ENCODE data around the gene DNAJB8. TPM values are rescaled to one million over a fixed set of nuclear protein-coding genes. Genes with fewer than 3 reads are reported as not detected.

The DNAJB8 gene
- total RNA-seq, 1 donor from 2014 or later: not detected

DNA sequence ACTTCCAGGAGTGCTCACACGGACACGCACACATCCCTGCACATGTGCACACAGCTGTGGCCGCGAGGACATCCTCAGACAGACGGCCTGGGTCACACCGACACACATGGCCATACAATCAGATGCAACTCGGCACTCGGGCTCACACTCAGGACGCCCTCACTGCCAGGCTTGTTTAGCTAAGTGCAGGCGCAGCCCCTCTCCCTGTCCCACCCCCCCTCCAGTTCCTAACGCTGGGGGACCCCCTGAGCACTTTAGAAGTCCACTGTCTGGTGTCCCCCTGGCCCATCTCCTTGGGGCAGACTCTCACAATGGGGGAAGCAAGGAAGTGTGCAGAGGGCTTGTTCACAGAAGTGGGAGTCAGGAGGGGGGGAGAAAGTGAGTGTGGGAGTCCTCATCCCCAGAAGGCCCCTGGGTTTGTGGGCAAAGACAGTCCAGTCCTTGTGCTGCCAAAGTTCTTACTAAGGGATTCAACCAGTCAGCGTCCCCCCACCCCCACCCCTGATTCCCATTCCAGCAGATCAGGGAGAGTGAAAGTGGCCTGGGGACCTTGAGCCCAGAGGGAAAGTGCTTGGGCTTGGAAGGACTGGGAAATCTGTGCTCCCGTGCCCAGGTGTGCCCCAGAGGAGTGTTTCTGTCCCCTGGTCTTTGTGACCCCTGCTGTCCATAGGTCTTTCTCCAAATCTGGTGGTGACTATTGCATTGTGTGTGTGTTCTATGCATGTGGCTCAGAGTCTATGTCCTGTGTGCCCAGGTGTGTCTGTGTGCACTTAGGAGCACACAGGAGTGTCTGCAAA is 27.1 kb upstream of the DNAJB8 start:
- no peak for DNase-seq

- no peak for DNase-seq
Observed at GRCh38 chr3:128492671-128493569, 26.2 kb upstream of the DNAJB8 start, which contains the start of gene GATA2. Gene GATA2 (minus strand): TSS chr3:128493201. CDS start chr3:128487031, 6,170 bp downstream.

DNA sequence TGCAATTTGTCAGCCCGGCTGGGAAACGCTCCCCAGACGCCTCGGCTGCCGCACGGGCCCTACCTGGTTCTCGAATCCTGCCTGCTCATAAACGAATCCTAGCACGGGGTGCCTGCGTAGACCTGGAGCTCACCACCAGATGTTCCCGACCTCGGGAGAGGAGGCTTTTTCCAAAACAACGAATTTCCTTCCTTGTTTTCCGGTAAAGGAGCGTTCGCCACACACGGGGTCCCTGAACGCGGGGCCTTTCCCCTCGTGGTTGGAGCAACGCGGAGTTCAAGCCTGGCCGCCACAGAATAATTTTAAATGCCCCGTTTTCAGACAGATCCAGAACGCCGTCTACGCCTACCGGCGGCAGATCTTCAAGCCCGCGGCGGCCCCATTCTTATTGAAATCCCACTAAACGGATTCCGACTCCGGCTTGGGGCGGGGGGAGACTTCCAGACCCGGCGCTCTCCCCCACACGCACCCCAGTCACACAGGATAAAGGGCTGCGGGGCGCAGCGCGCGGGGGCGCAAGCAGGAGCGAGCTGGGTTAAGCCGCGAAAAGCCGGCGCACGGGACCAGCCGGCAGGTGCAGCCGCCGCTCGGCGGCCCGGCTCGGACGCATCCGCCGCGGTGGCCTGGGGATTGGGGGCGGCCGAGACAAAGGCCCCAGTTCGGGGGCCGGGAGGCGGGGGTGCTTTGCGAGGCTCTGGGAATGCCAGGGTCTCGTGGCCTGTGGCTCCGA is 25.4 kb upstream of the DNAJB8 start:
- DNase-seq: no peak

- DNase-seq: no peak
Observed at GRCh38 chr3:128491691-128491940, 24.9 kb upstream of the DNAJB8 start.

GRCh38 chr3:128490915-128491690 is 24.4 kb upstream of the DNAJB8 start:
- DNase-seq: no peak

DNA sequence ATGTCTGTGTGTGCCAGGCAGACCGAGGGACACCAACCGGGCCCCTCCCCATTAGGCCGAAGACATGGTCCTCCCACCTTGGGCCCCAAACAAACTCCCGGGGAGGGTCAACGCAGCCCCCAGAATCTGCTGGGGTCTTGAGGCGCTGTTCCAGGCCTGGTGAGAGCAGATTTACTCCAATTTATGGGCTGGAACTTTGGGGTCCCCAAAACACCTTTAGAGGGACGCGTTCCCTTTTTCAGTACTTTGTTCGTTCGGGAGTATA is 23.9 kb upstream of the DNAJB8 start:
- DNase-seq: no peak

DNA sequence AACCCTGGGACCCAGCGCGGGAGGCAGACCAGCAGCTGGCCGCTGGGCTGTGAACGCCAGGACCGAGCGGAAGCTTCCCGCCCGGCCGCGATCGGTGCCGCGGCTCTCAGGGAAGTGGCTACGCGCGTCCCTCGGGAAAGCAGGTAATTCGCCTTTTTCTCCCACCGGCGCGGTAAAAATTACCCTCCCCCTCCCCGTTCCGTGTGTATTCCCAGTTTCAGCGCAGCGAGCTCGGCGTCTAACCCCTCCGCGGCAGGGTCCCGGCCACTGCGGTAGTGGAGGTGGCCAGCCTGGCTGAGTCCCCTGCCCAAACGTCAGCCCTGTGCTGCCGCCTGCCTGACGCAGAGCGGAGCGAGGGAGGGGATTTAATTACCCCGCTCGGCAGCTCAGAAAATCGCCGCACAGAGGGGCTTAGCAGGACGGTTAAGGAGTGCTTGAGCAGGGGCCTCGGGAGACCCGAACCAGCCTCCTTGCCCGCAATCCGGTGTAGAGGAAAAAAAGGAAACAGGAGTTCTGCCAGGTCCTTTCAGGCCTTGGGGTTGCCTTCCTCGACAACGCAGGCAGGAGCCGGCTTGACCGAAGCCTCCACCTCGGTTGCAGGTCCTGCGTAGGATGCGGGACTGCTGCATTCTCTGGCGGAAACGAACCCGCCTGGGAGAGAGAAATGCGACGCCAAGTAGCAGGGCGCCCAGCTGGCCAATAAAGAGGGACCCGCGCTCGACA is 23.4 kb upstream of the DNAJB8 start:
- DNase-seq: no peak

DNA sequence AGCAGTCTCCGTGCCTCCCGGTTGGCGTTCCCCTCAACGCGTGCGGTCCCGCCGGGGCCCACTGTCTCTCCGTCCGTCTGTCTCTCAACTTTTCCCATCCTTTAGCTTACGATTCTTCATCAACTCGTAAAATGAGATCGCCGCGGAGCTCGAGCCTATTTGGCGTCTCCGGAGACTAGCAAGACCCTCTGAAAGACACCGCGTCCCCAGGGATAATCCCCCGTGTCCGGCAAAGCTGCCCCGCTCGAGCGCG is 22.9 kb upstream of the DNAJB8 start:
- no peak for DNase-seq

DNA sequence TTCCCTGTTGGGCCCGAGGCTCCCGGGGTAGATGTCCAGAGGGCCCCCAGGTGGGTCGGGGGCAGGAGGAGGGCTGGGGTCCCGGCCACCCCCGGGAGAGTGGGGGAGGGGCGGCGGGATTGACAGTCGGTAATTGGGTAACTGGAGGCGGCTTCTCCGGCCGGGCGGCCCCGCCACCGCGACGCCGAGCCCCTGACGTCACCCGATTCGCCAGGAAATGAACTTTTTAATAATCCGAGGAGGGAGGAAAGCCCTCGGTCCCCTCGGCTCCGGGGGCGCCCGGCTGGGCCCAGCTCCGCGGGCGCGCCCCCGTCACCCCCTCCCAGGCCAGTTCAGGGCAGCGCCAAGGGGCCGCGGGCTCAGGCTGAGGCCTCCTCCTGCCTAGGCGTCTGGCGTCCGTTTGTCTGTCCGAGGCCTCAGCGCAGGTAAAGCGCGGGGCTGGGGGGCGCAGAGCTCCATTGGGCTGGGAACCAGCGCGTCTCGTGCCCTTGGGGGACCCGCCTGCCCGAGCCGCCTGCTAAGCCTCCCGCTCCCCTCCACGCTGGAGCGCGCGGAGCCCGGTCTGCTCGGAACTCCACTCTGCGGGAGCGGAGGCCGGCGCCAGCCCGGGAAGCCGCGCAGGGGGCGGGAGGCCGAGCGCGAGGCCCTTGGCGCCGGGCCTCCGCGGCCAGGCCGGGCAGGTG is 22.4 kb upstream of the DNAJB8 start:
- no peak for DNase-seq

DNA sequence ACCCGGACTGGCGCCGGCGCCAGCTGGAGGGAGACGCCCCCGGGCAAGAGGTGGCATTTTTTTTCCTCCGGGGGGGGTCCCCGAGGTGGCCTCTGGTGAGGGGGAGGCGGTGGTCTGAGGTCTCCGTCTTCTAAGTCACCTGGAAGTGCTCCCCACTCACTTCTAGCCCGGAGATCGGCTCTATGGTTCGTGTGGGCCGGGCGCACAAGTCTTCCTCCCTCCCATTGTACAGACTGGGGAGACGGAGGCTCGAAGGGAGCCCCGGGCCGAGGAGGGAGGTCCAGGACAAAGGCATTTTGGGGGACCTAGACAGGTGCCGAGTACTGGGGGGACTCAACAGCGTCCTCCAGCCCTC is 21.9 kb upstream of the DNAJB8 start:
- no peak for DNase-seq

- peak; percentile 36 for DNase-seq
Observed at GRCh38 chr3:128487813-128488635, 21.3 kb upstream of the DNAJB8 start.

DNA sequence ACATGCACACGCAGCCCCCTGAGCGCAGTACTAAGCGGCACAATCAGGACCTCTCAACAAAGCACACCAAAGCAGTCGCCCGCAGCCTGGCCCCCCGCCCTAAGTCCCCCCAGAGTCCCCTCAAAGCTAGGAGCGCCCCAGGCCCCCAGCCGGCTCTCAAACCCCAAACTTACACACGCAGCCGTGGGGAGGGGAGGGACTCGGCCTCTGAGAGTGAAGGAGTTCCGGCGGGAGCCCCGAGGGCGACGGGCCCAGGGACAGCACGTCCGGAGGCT is 20.8 kb upstream of the DNAJB8 start:
- no peak for DNase-seq

- no peak for DNase-seq
Observed at GRCh38 chr3:128486681-128487537, 20.2 kb upstream of the DNAJB8 start.

DNA sequence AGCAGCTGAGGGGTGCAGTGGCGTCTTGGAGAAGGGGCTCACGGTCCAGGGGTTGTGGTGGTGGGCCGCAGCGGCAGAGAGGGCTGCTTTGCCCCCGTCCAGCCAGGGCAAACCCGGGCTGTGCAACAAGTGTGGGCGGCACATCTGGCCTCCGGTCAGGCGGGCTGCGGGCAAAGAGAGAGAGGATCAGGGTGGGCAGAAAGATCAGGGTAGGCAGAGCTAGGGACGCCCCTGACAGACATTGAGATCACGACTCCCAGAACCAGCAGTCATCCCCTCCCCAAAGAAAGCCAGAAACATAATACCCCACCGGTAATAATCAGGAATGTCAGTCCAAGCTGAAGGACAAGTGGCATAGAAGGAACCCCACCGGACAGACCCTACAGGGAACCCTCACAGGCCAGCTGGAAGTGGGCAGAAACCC is 19.5 kb upstream of the DNAJB8 start:
- DNase-seq: no peak

- no peak for DNase-seq
Observed at GRCh38 chr3:128485282-128486204, 18.9 kb upstream of the DNAJB8 start.

DNA sequence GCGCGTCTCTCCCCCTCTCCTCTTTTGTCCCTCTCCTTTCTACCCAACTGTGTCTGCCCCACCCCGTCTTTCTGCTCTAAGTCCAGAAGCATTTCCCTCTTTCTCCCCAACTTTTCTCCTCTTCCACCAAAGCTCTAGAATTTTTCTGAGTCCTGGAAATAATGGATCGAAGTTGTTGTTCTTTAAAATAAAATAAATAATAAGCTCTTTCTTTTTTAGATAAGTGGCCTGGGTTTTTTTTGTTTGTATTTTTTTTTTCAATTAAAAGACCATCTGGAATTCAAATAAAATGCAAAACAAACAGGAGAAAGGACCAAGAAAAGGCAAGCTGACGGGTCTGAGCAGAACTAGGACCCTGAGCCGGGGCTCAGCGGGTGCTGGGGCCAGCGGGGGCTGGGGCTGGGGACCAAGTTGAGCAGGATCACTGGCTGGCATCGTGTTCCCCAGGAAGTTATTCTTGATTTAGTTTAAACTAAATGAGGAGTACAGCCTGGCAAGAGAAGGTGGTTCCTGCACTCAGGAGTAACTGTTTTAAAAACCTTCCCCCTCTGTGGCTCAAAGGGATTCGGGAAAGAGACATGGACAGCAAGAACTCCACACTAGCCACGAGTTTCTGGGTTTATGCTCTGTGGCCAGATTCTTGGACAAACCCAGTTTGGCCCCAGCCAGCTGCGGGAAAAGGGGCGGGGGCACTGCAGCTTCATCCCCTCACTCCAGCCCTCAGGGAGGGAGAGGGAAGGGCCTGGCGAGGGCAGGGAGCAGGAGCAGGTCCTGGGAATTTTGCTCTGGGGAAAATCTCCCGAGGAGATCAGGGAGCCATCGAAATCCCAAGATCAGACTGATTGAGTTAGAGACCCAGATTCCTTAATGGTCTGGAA is 18.0 kb upstream of the DNAJB8 start:
- no peak for DNase-seq

GRCh38 chr3:128483657-128484403 is 17.1 kb upstream of the DNAJB8 start:
- DNase-seq: no peak

Data from skin of body (tissue), 2 donors.